Measurements from ENCODE around the gene IFNW1. TPM values are rescaled to one million over a fixed set of nuclear protein-coding genes. Genes with fewer than 3 reads are reported as not detected.

The IFNW1 gene
- total RNA-seq, 4 donors from 2014 or later: not detected

- no peaks in the 10 kb centered on the region for H3K9me3 ChIP-seq
- peaks cover 0 to 5% (median 0%) of the 10 kb centered on the region in 4 donors for H3K27me3 ChIP-seq
- no peak for TF ChIP-seq POLR2A (IDR thresholded peaks at IDR 0.05)
- TF ChIP-seq CTCF (IDR thresholded peaks at IDR 0.05): no peak
- intact Hi-C loops (cut with DNase I): no loop called here
- no peak for DNase-seq
- no peak overlapping the region for H3K27ac ChIP-seq
- H3K4me1 ChIP-seq: no peaks in the 10 kb centered on the region
- 74 to 81% methylated on average over 3 to 4 of the region's 4 CpGs for WGBS, 2 donors
- H3K36me3 ChIP-seq: no peaks in the 10 kb centered on the region
- H3K4me3 ChIP-seq: no peak overlapping the region
Observed at GRCh38 chr9:21121595-21122251, 19.9 kb downstream of the IFNW1 start.

- no peak for TF ChIP-seq POLR2A (IDR thresholded peaks at IDR 0.05)
- TF ChIP-seq CTCF (IDR thresholded peaks at IDR 0.05): no peak
- Histone ChIP-seq H3K4me3 (no peak overlapping the region), H3K4me1 (no peaks in the 10 kb centered on the region), H3K27ac (no peak overlapping the region), H3K9me3 (no peaks in the 10 kb centered on the region), H3K27me3 (peaks cover 0 to 4% (median 0%) of the 10 kb centered on the region in 4 donors), H3K36me3 (no peaks in the 10 kb centered on the region)
- intact Hi-C loops (cut with DNase I): no loop called here
- DNase-seq: no peak
- 78 to 97% methylated on average over 2 of the region's 2 CpGs for WGBS, 2 donors
Observed at GRCh38 chr9:21121079-21121478, 20.6 kb downstream of the IFNW1 start.

DNA sequence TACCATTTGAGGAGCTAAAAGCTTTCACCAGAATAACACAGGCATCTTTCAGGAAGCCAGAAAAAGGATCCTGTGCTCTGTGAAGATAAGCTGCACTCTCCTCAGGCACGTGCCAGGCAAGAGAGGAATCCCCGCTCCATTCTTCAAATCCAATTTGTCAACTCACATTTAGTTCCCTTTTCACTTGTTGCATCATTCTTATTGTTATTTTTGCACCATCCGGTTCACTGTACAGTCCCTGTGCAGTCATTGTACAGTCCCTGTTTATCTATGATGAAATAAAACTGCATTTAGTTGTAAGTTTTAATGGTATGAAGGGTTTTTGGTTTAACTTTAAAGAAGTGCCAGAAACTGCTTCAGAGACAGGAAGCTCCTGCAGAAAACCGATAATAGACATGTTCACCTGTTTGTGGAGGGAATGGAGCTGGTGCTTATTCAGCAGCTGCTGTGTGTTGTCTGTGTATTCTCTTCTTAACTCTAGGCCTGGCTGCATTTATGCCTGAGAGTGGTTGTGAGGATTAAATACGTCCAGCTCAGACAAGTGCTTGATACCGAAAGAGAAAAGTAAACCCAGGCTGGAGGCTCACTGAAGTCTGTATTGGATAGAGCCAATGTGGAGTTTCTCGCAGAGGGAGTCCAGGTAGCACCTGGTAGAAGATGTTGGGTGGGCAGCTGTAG is 22.4 kb downstream of the IFNW1 start:
- intact Hi-C loops (cut with DNase I): loop anchor here (10.0 kb wide), 1 partner anchor 244 kb away; no protein-coding TSS in a partner anchor
- Histone ChIP-seq H3K4me3 (no peak overlapping the region), H3K27ac (no peak overlapping the region), H3K9me3 (no peaks in the 10 kb centered on the region), H3K36me3 (no peaks in the 10 kb centered on the region), H3K4me1 (no peaks in the 10 kb centered on the region), H3K27me3 (no peaks in the 10 kb centered on the region)
- DNase-seq: no peak
- 66 to 67% methylated on average over 7 of the region's 7 CpGs for WGBS, 2 donors
- TF ChIP-seq POLR2A (IDR thresholded peaks at IDR 0.05): no peak
- no peak for TF ChIP-seq CTCF (IDR thresholded peaks at IDR 0.05)

- H3K27ac ChIP-seq: no peak overlapping the region
- no peak for TF ChIP-seq CTCF (IDR thresholded peaks at IDR 0.05)
- TF ChIP-seq POLR2A (IDR thresholded peaks at IDR 0.05): no peak
- no peaks in the 10 kb centered on the region for H3K27me3 ChIP-seq
- H3K36me3 ChIP-seq: no peaks in the 10 kb centered on the region
- 49 to 72% methylated on average over 2 of the region's 2 CpGs for WGBS, 2 donors
- intact Hi-C loops (cut with DNase I): loop anchor here (10.0 kb wide), 1 partner anchor 240 kb away; no protein-coding TSS in a partner anchor
- DNase-seq: no peak
- H3K4me3 ChIP-seq: no peak overlapping the region
- no peaks in the 10 kb centered on the region for H3K9me3 ChIP-seq
- H3K4me1 ChIP-seq: no peaks in the 10 kb centered on the region
Observed at GRCh38 chr9:21114311-21114710, 27.3 kb downstream of the IFNW1 start.
